ENCODE measurements around the gene HSPB8. TPM values are rescaled to one million over a fixed set of nuclear protein-coding genes. Genes with fewer than 3 reads are reported as not detected.

HSPB8 gene
- total RNA-seq, 1 donor from 2014 or later: 29.4 TPM

DNA sequence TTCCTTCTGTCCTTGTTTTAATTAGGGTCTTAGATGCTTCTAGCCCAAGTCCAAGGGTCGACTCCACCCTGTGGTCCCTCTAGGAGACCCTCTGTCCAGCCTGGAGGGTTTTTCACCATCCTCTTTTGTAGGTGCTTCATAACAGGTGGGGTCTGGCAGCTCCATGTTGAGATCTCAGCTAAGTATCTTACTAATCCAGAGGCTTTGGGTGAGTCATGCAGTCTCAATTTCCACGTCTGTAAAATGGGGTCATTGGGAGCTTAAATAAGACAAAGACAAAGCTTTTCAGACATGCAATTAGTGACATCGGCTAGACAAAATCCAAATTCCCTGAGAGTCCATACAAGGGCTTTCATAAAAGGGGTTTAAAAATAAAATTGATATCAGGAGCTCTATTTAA lies 3.2 kb downstream of the HSPB8 start:
- TF ChIP-seq, protein P1, sequence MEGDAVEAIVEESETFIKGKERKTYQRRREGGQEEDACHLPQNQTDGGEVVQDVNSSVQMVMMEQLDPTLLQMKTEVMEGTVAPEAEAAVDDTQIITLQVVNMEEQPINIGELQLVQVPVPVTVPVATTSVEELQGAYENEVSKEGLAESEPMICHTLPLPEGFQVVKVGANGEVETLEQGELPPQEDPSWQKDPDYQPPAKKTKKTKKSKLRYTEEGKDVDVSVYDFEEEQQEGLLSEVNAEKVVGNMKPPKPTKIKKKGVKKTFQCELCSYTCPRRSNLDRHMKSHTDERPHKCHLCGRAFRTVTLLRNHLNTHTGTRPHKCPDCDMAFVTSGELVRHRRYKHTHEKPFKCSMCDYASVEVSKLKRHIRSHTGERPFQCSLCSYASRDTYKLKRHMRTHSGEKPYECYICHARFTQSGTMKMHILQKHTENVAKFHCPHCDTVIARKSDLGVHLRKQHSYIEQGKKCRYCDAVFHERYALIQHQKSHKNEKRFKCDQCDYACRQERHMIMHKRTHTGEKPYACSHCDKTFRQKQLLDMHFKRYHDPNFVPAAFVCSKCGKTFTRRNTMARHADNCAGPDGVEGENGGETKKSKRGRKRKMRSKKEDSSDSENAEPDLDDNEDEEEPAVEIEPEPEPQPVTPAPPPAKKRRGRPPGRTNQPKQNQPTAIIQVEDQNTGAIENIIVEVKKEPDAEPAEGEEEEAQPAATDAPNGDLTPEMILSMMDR (IDR thresholded peaks at IDR 0.05): no peak
- Mint-ChIP-seq H3K4me1 (ENCODE audit: low read depth) (peaks cover 65% of the 10 kb centered on the region), H3K4me3 (ENCODE audit: unreplicated experiment) (peak overlapping the region; percentile 90), H3K9me3 (ENCODE audit: low read depth) (no peaks in the 10 kb centered on the region), H3K36me3 (ENCODE audit: low read depth) (peaks cover 4% of the 10 kb centered on the region), H3K27me3 (ENCODE audit: low read depth) (no peaks in the 10 kb centered on the region), H3K27ac (ENCODE audit: unreplicated experiment) (peak overlapping the region; percentile 33)
- DNase-seq (ENCODE audit: low spot score): no peak

DNA sequence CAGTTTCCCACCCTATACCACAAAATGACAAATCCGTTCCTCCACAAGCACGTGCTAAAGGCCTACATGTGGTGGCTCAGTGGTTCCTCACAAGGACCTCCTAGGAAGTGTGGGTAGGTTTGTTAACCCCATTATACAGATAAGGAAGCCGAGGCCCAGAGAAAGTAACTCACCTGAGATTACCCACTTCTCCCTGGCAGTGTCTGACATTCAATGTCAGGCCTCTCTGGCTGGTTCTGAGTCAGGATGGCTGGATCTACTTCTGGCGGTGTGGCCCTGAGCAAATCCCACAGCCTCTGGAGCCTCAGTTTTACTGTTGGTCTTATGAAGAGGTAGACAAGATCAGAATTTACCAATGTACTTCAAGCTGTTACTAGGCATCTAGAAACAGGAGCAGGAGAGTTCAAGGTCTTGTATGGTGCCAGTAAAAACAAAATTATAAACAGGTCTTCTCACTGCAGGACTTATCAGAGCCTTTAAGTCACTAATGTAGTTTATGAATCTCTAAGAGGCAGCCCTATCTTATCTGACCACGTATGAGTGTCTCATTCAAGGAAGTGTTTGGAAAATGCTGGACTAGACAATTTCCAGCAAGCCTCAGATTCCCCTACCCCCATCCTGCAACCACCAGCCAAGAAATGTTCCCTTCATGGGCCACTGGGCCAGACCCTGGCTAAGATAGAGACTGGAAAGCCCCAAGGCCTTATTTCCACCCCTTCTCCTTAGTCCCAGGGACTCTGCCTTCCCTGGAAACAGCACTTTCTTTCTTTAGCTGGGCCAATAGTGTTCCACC lies 4.2 kb downstream of the HSPB8 start:
- no peaks in the 10 kb centered on the region for H3K27me3 Mint-ChIP-seq (ENCODE audit: low read depth)
- DNase-seq (ENCODE audit: low spot score): no peak
- H3K9me3 Mint-ChIP-seq (ENCODE audit: low read depth): no peaks in the 10 kb centered on the region
- no peak overlapping the region for H3K4me3 Mint-ChIP-seq (ENCODE audit: unreplicated experiment)
- peak overlapping the region; percentile 60 for H3K27ac Mint-ChIP-seq (ENCODE audit: unreplicated experiment)
- H3K4me1 Mint-ChIP-seq (ENCODE audit: low read depth): peaks cover 63% of the 10 kb centered on the region
- TF ChIP-seq, protein P1 (IDR thresholded peaks at IDR 0.05): no peak
- peaks cover 8% of the 10 kb centered on the region for H3K36me3 Mint-ChIP-seq (ENCODE audit: low read depth)

DNA sequence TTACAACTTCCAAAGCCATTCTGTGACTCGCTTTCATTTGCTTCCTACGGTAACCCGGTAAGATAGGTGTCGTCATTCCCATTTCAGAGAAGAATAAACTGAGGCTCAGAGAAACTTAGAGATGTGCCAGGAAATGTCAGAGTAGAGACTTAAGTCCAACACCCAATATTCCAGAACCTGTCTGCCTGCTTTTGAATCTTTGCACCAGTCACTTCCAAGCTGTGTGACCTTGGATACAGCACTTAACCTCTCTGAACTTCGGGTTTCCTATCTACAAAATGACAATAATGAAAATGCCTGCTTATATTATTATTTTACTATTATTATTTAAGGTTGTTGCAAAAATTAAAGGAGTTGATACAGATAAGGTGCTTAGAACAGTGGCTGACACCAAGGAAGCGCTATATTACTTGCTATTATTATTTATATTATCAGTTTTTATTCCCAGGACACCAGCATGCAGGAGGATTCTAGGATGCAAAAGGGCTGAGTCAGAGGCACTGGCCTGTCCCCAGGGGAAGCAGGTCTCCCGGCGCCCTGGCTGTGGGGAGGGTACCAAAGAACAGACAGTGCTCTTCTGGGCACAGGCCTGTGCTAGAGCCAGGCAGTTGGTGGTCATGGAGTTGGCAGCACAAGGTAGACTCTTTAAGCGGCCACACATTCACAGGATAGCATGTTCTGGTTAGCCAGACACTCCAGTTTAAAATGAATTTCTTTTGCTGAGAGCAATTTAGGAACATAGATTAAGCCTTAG lies 5.4 kb downstream of the HSPB8 start:
- Mint-ChIP-seq H3K9me3 (ENCODE audit: low read depth) (no peaks in the 10 kb centered on the region), H3K27ac (ENCODE audit: unreplicated experiment) (peak overlapping the region; percentile 66), H3K4me1 (ENCODE audit: low read depth) (peaks cover 59% of the 10 kb centered on the region), H3K4me3 (ENCODE audit: unreplicated experiment) (no peak overlapping the region), H3K27me3 (ENCODE audit: low read depth) (no peaks in the 10 kb centered on the region), H3K36me3 (ENCODE audit: low read depth) (peaks cover 12% of the 10 kb centered on the region)
- TF ChIP-seq, protein P1 (IDR thresholded peaks at IDR 0.05): no peak
- no peak for DNase-seq (ENCODE audit: low spot score)

DNA sequence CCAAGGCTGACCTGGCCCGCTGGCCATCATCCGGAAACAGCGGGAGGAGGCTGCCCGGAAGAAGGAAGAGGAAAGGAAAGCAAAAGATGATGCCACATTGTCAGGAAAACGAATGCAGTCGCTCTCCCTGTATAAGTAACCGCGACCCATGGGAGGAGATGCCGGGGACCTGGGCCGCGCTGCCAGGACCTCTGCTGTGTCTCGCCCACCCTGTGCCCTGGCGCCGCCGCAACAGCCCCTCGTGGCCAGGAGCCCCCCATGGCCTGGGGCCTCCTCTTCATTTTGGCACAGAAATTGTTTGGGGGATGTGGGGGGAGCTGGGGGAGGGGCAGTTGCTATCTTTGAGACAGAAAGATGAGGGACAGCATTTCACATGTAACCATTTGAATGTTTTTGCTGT lies 16.5 kb downstream of the HSPB8 start:
- TF ChIP-seq, protein P1 (IDR thresholded peaks at IDR 0.05): no peak
- peaks cover 24% of the 10 kb centered on the region for H3K36me3 Mint-ChIP-seq (ENCODE audit: low read depth)
- no peaks in the 10 kb centered on the region for H3K4me1 Mint-ChIP-seq (ENCODE audit: low read depth)
- no peak overlapping the region for H3K27ac Mint-ChIP-seq (ENCODE audit: unreplicated experiment)
- H3K4me3 Mint-ChIP-seq (ENCODE audit: unreplicated experiment): no peak overlapping the region
- no peaks in the 10 kb centered on the region for H3K27me3 Mint-ChIP-seq (ENCODE audit: low read depth)
- peaks cover 3% of the 10 kb centered on the region for H3K9me3 Mint-ChIP-seq (ENCODE audit: low read depth)
- DNase-seq (ENCODE audit: low spot score): no peak

DNA sequence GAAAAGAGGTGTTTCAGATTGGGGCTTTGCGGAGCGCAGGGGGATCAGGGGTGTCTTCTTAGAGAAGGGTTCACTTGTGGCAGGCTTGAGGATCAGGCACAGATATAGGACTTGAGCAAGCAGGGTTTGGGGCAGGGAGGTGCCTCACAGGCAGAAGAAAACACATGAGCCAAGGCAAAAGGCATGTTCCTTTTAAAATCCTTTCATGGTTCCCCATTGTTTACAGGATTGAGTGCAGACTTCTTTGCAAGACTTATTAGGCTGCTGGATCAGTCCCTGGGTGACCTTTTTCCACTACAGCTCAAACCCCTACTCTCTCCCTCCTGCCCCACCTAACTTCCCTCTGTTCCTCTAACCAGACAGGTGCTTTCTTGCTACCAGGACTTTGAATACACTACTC lies 19.7 kb downstream of the HSPB8 start:
- no peak for DNase-seq (ENCODE audit: low spot score)
- peaks cover 3% of the 10 kb centered on the region for H3K9me3 Mint-ChIP-seq (ENCODE audit: low read depth)
- no peaks in the 10 kb centered on the region for H3K4me1 Mint-ChIP-seq (ENCODE audit: low read depth)
- no peak overlapping the region for H3K4me3 Mint-ChIP-seq (ENCODE audit: unreplicated experiment)
- TF ChIP-seq, protein P1 (IDR thresholded peaks at IDR 0.05): no peak
- no peaks in the 10 kb centered on the region for H3K27me3 Mint-ChIP-seq (ENCODE audit: low read depth)
- peaks cover 14% of the 10 kb centered on the region for H3K36me3 Mint-ChIP-seq (ENCODE audit: low read depth)
- H3K27ac Mint-ChIP-seq (ENCODE audit: unreplicated experiment): peak overlapping the region; percentile 43

Data from chondrocyte (in vitro differentiated cells).